GM20000 (cell line): Measurements from ENCODE around the gene SRRM4.

Experiments used
- DNase-seq: peaks from one replicate; pipeline ENCODE4 v3.0.0; 2012; ENCODE audit warnings: low spot score
- CTCF ChIP-seq: IDR thresholded peaks from 2 replicates; pipeline ENCODE4 v1.5.1; 2012; ENCODE audit warnings: mild to moderate bottlenecking, control low read depth; ENCODE audit errors: extremely low read depth, missing control alignments

SRRM4 gene

GRCh38 chr12:119113496-119113986, 132.2 kb downstream of the SRRM4 start:
- no peak for DNase-seq
- no peak for TF ChIP-seq CTCF

- DNase-seq: no peak
- no peak for TF ChIP-seq CTCF
Measured at GRCh38 chr12:119114294-119114693, 133.0 kb downstream of the SRRM4 start.

GRCh38 chr12:119115296-119115905, 134.1 kb downstream of the SRRM4 start:
- peak; percentile 65 for DNase-seq
- TF ChIP-seq CTCF: peak; percentile 52

GRCh38 chr12:119117936-119118335, 136.6 kb downstream of the SRRM4 start:
- no peak for DNase-seq
- TF ChIP-seq CTCF: no peak

- DNase-seq: no peak
- no peak for TF ChIP-seq CTCF
Measured at GRCh38 chr12:119118625-119119024, 137.3 kb downstream of the SRRM4 start.

- no peak for TF ChIP-seq CTCF
- DNase-seq: no peak
Measured at GRCh38 chr12:119122047-119122446, 140.7 kb downstream of the SRRM4 start.

- no peak for TF ChIP-seq CTCF
- no peak for DNase-seq
Measured at GRCh38 chr12:119122751-119123150, 141.4 kb downstream of the SRRM4 start.
